HEK293 (cell line): ENCODE data around the gene TOR3A.

Experiments
- CTCF ChIA-PET: fragments of 350-600 bp; formaldehyde crosslinking; extraction: SDS; loops from one replicate; lab custom pipeline; 2021; ENCODE audit warnings: antibody characterized with exemption; lab: Yijun Ruan, JAX
- POLR2A ChIA-PET: fragments of 300-600 bp; formaldehyde crosslinking; extraction: SDS; loops from one replicate; lab custom pipeline; 2020; ENCODE audit warnings: antibody characterized with exemption, inconsistent platforms; lab: Yijun Ruan, JAX
- H3K27ac ChIP-seq: fragments of 200-500 bp; sonication (Bioruptor generic); 2 replicates; pipeline ENCODE4 v1.5.1; 2014; ENCODE audit warnings: low read depth, low read length, control low read depth, inconsistent platforms; ENCODE audit errors: extremely low read depth
- H3K36me3 ChIP-seq, 2 experiments: fragments of 200-500 bp in 1 of 2; sonication (Bioruptor generic) in 1 of 2; 1 replicate in 1 of 2; 2 replicates in 1 of 2; pipeline ENCODE4 v1.5.1; 2014 to 2017; ENCODE audit warnings: inconsistent platforms in 2 of 2, low read length in 2 of 2; ENCODE audit not compliant: control insufficient read depth in 2 of 2, insufficient read depth in 1 of 2
- H3K4me1 ChIP-seq: fragments of 200-500 bp; sonication (Bioruptor generic); 2 replicates; pipeline ENCODE4 v1.5.1; 2014; ENCODE audit warnings: mild to moderate bottlenecking, low read length, inconsistent platforms; ENCODE audit not compliant: control insufficient read depth, insufficient read depth
- H3K4me3 ChIP-seq: 2 replicates; pipeline ENCODE4 v1.5.1; 2011; ENCODE audit warnings: low read depth, mild to moderate bottlenecking, control low read depth, low read length, moderate library complexity
- H3K9me3 ChIP-seq: fragments of 200-500 bp; sonication (Bioruptor generic); 2 replicates; pipeline ENCODE4 v1.5.1; 2014; ENCODE audit warnings: low read depth, low read length, inconsistent platforms; ENCODE audit not compliant: control insufficient read depth, insufficient read depth
- GLIS1 ChIP-seq: fragments of 450-650 bp; formaldehyde crosslinking; IDR thresholded peaks from 2 replicates; pipeline ENCODE4 v1.5.1; 2016; ENCODE audit warnings: missing biosample characterization, missing genetic modification characterization
- KLF7 ChIP-seq: fragments of 450-650 bp; formaldehyde crosslinking; IDR thresholded peaks from 2 replicates; pipeline ENCODE4 v1.5.1; 2016; ENCODE audit warnings: missing biosample characterization, missing genetic modification characterization, borderline replicate concordance
- MZF1 ChIP-seq: fragments of 450-650 bp; formaldehyde crosslinking; IDR thresholded peaks from 2 replicates; pipeline ENCODE4 v1.5.1; 2017; ENCODE audit warnings: missing biosample characterization, missing genetic modification characterization, borderline replicate concordance
- PRDM6 ChIP-seq: fragments of 450-650 bp; formaldehyde crosslinking; IDR thresholded peaks from 2 replicates; pipeline ENCODE4 v1.5.1; 2017; ENCODE audit warnings: missing biosample characterization, missing genetic modification characterization
- SETDB1 ChIP-seq: IDR thresholded peaks from one replicate; pipeline ENCODE4 v1.6.1; 2017; ENCODE audit warnings: mild to moderate bottlenecking, low read length, moderate library complexity, mixed read lengths; ENCODE audit not compliant: insufficient read length
- TSHZ1 ChIP-seq: fragments of 450-650 bp; formaldehyde crosslinking; IDR thresholded peaks from 2 replicates; pipeline ENCODE4 v1.5.1; 2016; ENCODE audit warnings: missing biosample characterization, missing genetic modification characterization, borderline replicate concordance
- ZFP69B ChIP-seq: fragments of 450-650 bp; formaldehyde crosslinking; IDR thresholded peaks from 2 replicates; pipeline ENCODE4 v1.5.1; 2016; ENCODE audit warnings: missing biosample characterization, missing genetic modification characterization
- ZNF155 ChIP-seq: fragments of 450-650 bp; formaldehyde crosslinking; IDR thresholded peaks from 2 replicates; pipeline ENCODE4 v1.5.1; 2016; ENCODE audit warnings: missing biosample characterization, missing genetic modification characterization
- ZNF221 ChIP-seq: fragments of 450-650 bp; formaldehyde crosslinking; IDR thresholded peaks from 2 replicates; pipeline ENCODE4 v1.5.1; 2017; ENCODE audit warnings: missing biosample characterization, missing genetic modification characterization, borderline replicate concordance
- ZNF350 ChIP-seq: fragments of 450-650 bp; formaldehyde crosslinking; IDR thresholded peaks from 2 replicates; pipeline ENCODE4 v1.5.0; 2017; ENCODE audit warnings: missing biosample characterization, mild to moderate bottlenecking, missing genetic modification characterization
- ZNF449 ChIP-seq: fragments of 450-650 bp; formaldehyde crosslinking; IDR thresholded peaks from 2 replicates; pipeline ENCODE4 v1.5.1; 2017; ENCODE audit warnings: missing biosample characterization, mild to moderate bottlenecking, missing genetic modification characterization, moderate library complexity
- ZNF548 ChIP-seq: fragments of 450-650 bp; formaldehyde crosslinking; IDR thresholded peaks from 2 replicates; pipeline ENCODE4 v1.5.1; 2016; ENCODE audit warnings: missing biosample characterization, missing genetic modification characterization
- ZNF621 ChIP-seq: fragments of 450-650 bp; formaldehyde crosslinking; IDR thresholded peaks from 2 replicates; pipeline ENCODE4 v1.5.1; 2017; ENCODE audit warnings: missing biosample characterization, missing genetic modification characterization

Gene TOR3A

GRCh38 chr1:179046808-179047635 lies 34.8 kb upstream of the TOR3A start:
- H3K9me3 ChIP-seq, result no peaks in the 10 kb centered on the region
- no peak overlapping the region for H3K4me3 ChIP-seq
- ChIA-PET POLR2A (no interaction called here), CTCF (no interaction called here)
- no peaks in the 10 kb centered on the region for H3K4me1 ChIP-seq
- no peak overlapping the region for H3K27ac ChIP-seq
- no peak for TF ChIP-seq TSHZ1 (tag by site-specific recombination)
- TF ChIP-seq, all 188 proteins: peak for 0
- peaks cover 0 to 5% of the 10 kb centered on the region in 2 experiments; a peak in 1 of 3 replicates for H3K36me3 ChIP-seq

GRCh38 chr1:179047636-179047997 lies 34.3 kb upstream of the TOR3A start:
- Histone ChIP-seq H3K9me3 (no peaks in the 10 kb centered on the region), H3K4me3 (no peak overlapping the region), H3K27ac (no peak overlapping the region), H3K36me3 (peaks cover 0 to 5% of the 10 kb centered on the region in 2 experiments; a peak in 1 of 3 replicates), H3K4me1 (no peaks in the 10 kb centered on the region)
- TF ChIP-seq ZFP69B (tag by site-specific recombination), result no peak
- no peak for TF ChIP-seq ZNF449 (tag by site-specific recombination)
- peak; percentile 61 for TF ChIP-seq PRDM6
- peak; percentile 69 for TF ChIP-seq GLIS1 (tag by site-specific recombination)
- TF ChIP-seq MZF1 (tag by site-specific recombination), result no peak
- TF ChIP-seq ZNF350 (tag by site-specific recombination), result no peak
- ChIA-PET CTCF (interaction anchor here (0.6 to 0.7 kb wide), 2 partner anchors 162 to 736 kb away, joined by 4 read pairs; no protein-coding TSS in a partner anchor), POLR2A (no interaction called here)

- Histone ChIP-seq H3K4me1 (no peaks in the 10 kb centered on the region), H3K27ac (no peak overlapping the region), H3K9me3 (no peaks in the 10 kb centered on the region), H3K4me3 (no peak overlapping the region), H3K36me3 (peaks cover 0 to 5% of the 10 kb centered on the region in 2 experiments; a peak in 1 of 3 replicates)
- ChIA-PET POLR2A (interaction anchor here (0.6 kb wide), 1 partner anchor 10 kb away, joined by 3 read pairs; no protein-coding TSS in a partner anchor), CTCF (interaction anchor here (0.6 kb wide), 2 partner anchors 49 to 163 kb away, joined by 4 to 6 read pairs; no protein-coding TSS in a partner anchor)
- TF ChIP-seq ZNF221 (tag by site-specific recombination), result no peak
- no peak for TF ChIP-seq SETDB1
- no peak for TF ChIP-seq ZNF548
- no peak for TF ChIP-seq ZNF155 (tag by site-specific recombination)
- TF ChIP-seq KLF7 (tag by site-specific recombination), result no peak
- TF ChIP-seq TSHZ1 (tag by site-specific recombination), result no peak
- TF ChIP-seq ZNF621 (tag by site-specific recombination), result no peak
These were observed 33.3 kb upstream of the TOR3A start for GRCh38 chr1:179048339-179049124.
